GM21619 (cell line): Measurements from ENCODE around the gene PTTG1IP.
A peak's percentile ranks its signal among the peaks of the same experiment; 100 is the strongest.

Experiments used
- ATAC-seq: cut with Tn5 transposase; IDR thresholded peaks from one replicate; pipeline ENCODE4 v1.9.1; 2021; ENCODE audit not compliant: unreplicated experiment

The PTTG1IP gene

GRCh38 chr21:44803651-44804050 is 69.8 kb downstream of the PTTG1IP start:
- no peak for ATAC-seq

GRCh38 chr21:44802396-44803153 is 70.9 kb downstream of the PTTG1IP start:
- peak; percentile 12 for ATAC-seq

GRCh38 chr21:44801468-44802395 is 71.8 kb downstream of the PTTG1IP start, which contains the start of gene UBE2G2:
Gene UBE2G2 (minus strand): TSS chr21:44801820. CDS start chr21:44801748, 72 bp downstream.
- ATAC-seq, result peak; percentile 71

- ATAC-seq, result no peak
These were observed 72.5 kb downstream of the PTTG1IP start for GRCh38 chr21:44800971-44801467.

- no peak for ATAC-seq
These were observed 73.4 kb downstream of the PTTG1IP start for GRCh38 chr21:44800103-44800502.

- ATAC-seq, result no peak
These were observed 73.8 kb downstream of the PTTG1IP start for GRCh38 chr21:44799646-44800045.
